ES-I3 (cell line): ENCODE results near the gene FOXF2.
"Not testable (repeated sequence)": the region's sequence is repeated elsewhere in the genome, so short reads cannot be mapped to it uniquely, and the experiment has no call there.

Source experiments
- H3K36me3 ChIP-seq: 2 replicates; pipeline ENCODE4 v1.6.1; 2013; ENCODE audit warnings: mild to moderate bottlenecking, low read length, control low read depth, moderate library complexity; ENCODE audit not compliant: insufficient read depth
- H3K4me1 ChIP-seq: 2 replicates; pipeline ENCODE4 v1.6.1; 2013; ENCODE audit warnings: mild to moderate bottlenecking, control low read depth, low read length; ENCODE audit not compliant: insufficient read depth
- H3K9ac ChIP-seq: 2 replicates; pipeline ENCODE4 v1.6.1; 2013; ENCODE audit warnings: low read depth, mild to moderate bottlenecking, low read length, moderate library complexity
- H3K9me3 ChIP-seq: 2 replicates; pipeline ENCODE4 v1.6.1; 2013; ENCODE audit warnings: mild to moderate bottlenecking, low read length, moderate library complexity; ENCODE audit not compliant: control insufficient read depth, insufficient read depth

Gene FOXF2

GRCh38 chr6:1389369-1390132, at the start of gene FOXF2:
Gene FOXF2 (plus strand): TSS chr6:1389576. CDS start chr6:1389948, 372 bp downstream.
- no peaks in the 10 kb centered on the region for H3K36me3 ChIP-seq
- no peaks in the 10 kb centered on the region for H3K9me3 ChIP-seq
- peaks cover 15% of the 10 kb centered on the region for H3K4me1 ChIP-seq
- H3K9ac ChIP-seq, result peak within 1 kb of the TSS; percentile 43; the same call in 1 of the 2 replicates

- no peaks in the 10 kb centered on the region; the same call in 1 of the 2 replicates for H3K4me1 ChIP-seq
- no peaks in the 10 kb centered on the region for H3K9me3 ChIP-seq
- no peaks in the 10 kb centered on the region for H3K36me3 ChIP-seq
- no peak overlapping the region for H3K9ac ChIP-seq
Measured at GRCh38 chr6:1346101-1346500, 43.3 kb upstream of the FOXF2 start.

- Histone ChIP-seq H3K9ac (no peak overlapping the region), H3K36me3 (no peaks in the 10 kb centered on the region), H3K9me3 (0 out of 2 replicates have a peak, but pooled peaks cover 3% of the 10 kb centered on the region), H3K4me1 (no peaks in the 10 kb centered on the region; the same call in 1 of the 2 replicates)
Measured at GRCh38 chr6:1346558-1347091, 42.8 kb upstream of the FOXF2 start.

- H3K36me3 ChIP-seq, result no peaks in the 10 kb centered on the region
- H3K9me3 ChIP-seq, result peaks cover 8% of the 10 kb centered on the region; the same call in 1 of the 2 replicates
- H3K9ac ChIP-seq, result no peak overlapping the region
- H3K4me1 ChIP-seq, result no peaks in the 10 kb centered on the region; the same call in 1 of the 2 replicates
Measured at GRCh38 chr6:1347161-1347560, 42.2 kb upstream of the FOXF2 start.

DNA sequence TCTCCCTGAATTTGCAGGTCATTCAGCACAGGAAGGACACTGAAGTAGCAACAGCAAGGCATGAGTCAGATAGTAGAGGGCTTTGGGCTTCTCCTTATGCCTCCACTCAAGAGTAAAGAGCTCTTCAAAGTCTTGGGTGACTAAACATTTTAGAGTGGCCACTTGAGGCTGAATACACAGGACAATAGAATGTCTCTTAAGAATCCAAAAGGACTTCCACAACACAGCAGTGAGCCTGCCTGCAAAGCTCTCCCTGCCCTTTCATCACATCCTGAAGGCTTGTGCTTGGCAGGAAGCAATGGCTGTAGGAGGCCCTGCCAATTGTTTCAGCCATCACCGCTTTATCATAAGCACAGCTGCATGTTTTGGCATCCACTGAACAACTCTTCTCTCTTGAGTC, 40.7 kb upstream of the FOXF2 start:
- H3K4me1 ChIP-seq, result no peaks in the 10 kb centered on the region; the same call in 1 of the 2 replicates
- H3K36me3 ChIP-seq, result no peaks in the 10 kb centered on the region
- peaks cover 9% of the 10 kb centered on the region; the same call in 1 of the 2 replicates for H3K9me3 ChIP-seq
- H3K9ac ChIP-seq, result no peak overlapping the region

- no peaks in the 10 kb centered on the region; the same call in 1 of the 2 replicates for H3K4me1 ChIP-seq
- H3K9ac ChIP-seq, result no peak overlapping the region
- H3K9me3 ChIP-seq, result peaks cover 9% of the 10 kb centered on the region; the same call in 1 of the 2 replicates
- no peaks in the 10 kb centered on the region for H3K36me3 ChIP-seq
Measured at GRCh38 chr6:1349655-1350054, 39.7 kb upstream of the FOXF2 start.

GRCh38 chr6:1351381-1352008, 37.9 kb upstream of the FOXF2 start:
- Histone ChIP-seq H3K9me3 (peaks cover 9% of the 10 kb centered on the region; the same call in 1 of the 2 replicates), H3K9ac (no peak overlapping the region), H3K36me3 (no peaks in the 10 kb centered on the region), H3K4me1 (no peaks in the 10 kb centered on the region; the same call in 1 of the 2 replicates)

GRCh38 chr6:1355068-1355467, 34.3 kb upstream of the FOXF2 start:
- not testable (repeated sequence) for H3K4me1 ChIP-seq, H3K9me3 ChIP-seq, H3K36me3 ChIP-seq, H3K9ac ChIP-seq

GRCh38 chr6:1361717-1362116, 27.7 kb upstream of the FOXF2 start:
- not testable (repeated sequence) for H3K4me1 ChIP-seq, H3K9ac ChIP-seq, H3K36me3 ChIP-seq

GRCh38 chr6:1362643-1363042, 26.7 kb upstream of the FOXF2 start:
- peaks cover 6% of the 10 kb centered on the region; the same call in 1 of the 2 replicates for H3K4me1 ChIP-seq
- no peaks in the 10 kb centered on the region for H3K36me3 ChIP-seq
- H3K9ac ChIP-seq, result no peak overlapping the region
- no peaks in the 10 kb centered on the region for H3K9me3 ChIP-seq

More at GRCh38 chr6:1361717-1362116, 27.7 kb upstream of the FOXF2 start:
- H3K9me3 ChIP-seq, result not testable (repeated sequence)

DNA sequence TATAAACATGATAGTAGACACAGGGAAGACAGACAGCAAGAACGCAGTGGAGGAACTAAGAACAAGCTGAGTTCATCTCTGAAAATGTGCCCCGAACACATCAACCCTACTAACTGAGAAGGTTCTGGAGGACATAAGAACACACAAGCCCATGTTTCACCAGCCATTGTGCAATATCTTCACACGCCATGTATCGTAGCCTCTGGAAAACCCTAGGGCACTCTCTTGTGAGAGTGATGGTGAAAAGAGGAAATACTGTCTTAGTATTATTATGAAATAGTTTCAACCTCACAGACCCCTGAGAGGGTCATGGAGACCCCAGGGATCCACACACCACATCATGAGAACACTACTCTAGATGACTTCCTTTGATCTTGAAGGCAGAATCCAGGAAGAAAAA, 26.1 kb upstream of the FOXF2 start:
- no peaks in the 10 kb centered on the region for H3K9me3 ChIP-seq
- no peak overlapping the region for H3K9ac ChIP-seq

DNA sequence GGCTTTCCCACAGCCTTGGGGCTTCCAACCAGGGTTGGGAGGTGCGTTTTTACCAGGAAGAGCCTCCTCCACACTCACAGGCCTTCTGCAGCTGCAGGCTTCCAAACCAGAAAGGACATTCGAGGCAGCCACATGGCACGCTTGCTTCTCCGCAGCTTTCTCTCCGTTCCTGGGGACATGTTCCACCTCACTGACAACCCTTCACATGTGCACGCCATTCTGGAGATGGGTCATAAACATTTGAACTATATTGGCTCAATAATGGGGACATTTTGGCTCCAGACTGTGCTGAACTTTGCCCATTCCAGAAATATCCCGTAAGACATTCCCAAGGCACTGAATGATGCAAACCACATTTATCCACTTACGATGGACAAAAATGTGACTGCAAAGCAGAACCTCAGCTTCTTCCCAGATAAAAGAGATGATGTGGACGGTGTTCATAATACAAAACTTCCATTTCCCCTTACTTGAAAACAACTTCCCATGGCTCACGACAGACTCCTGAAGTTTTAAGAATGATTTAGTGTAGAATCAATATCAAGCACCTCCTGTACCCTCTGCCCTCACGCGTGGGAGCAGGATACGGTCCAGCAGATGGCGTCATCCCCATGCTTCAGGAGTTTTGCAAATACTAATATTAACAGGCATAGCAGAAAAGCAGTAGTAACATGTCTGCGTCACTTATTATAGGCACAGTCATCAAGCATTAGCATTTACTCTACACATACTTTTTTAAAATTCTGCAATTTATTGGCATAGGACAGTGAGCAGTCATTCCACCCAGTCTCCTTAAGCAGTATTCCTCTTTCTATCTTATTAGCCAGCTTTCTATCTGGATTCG, 25.4 kb upstream of the FOXF2 start:
- Histone ChIP-seq H3K4me1 (peaks cover 6% of the 10 kb centered on the region; the same call in 1 of the 2 replicates), H3K9ac (no peak overlapping the region), H3K36me3 (no peaks in the 10 kb centered on the region), H3K9me3 (no peaks in the 10 kb centered on the region)

More for the DNA sequence above, 26.1 kb upstream of the FOXF2 start:
- H3K36me3 ChIP-seq, result no peaks in the 10 kb centered on the region
- H3K4me1 ChIP-seq, result peaks cover 6% of the 10 kb centered on the region; the same call in 1 of the 2 replicates

DNA sequence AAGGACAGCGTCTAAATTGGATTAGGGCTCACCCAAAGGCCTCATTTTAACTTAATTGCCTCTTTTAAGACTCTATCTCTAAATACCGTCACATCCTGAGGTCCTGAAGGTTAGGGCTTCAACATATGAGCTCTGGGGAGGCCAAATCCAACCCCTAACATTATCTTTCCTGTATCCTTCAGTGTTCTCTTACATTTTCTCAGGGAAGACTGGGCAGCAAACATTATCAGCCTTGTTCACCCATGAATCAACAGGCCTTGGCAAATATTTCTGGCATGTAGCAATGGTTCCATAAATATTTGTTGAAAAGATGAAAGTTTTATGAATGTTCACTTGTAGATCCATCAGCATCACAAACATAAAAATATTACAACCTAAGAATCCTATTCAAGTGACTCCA, 24.6 kb upstream of the FOXF2 start:
- no peak overlapping the region for H3K9ac ChIP-seq
- H3K9me3 ChIP-seq, result no peaks in the 10 kb centered on the region
- peaks cover 6% of the 10 kb centered on the region; the same call in 1 of the 2 replicates for H3K4me1 ChIP-seq
- H3K36me3 ChIP-seq, result no peaks in the 10 kb centered on the region

DNA sequence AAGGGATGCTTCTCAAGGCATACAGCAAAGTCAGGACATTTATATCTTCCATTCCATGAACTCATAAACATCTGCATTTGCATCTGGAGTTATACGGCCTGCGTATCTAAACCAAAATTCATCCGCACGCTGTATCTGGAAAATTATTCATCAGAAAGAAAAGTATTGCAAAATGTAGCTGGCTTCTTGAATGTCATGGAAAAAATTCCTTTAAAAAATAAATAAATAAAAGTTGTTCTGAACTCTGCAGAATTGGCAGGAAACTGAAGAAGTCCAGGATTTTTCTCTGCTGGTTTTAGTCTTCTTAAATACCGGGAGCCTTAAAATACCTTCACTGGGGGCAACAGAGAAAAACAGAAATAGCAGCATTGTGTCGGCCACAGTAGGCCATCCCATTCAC, 23.7 kb upstream of the FOXF2 start:
- Histone ChIP-seq H3K9ac (no peak overlapping the region), H3K36me3 (no peaks in the 10 kb centered on the region), H3K4me1 (peaks cover 6% of the 10 kb centered on the region; the same call in 1 of the 2 replicates), H3K9me3 (peaks cover 3% of the 10 kb centered on the region; the same call in 1 of the 2 replicates)
